NCI-H82 treated with DMSO at 0.1 percent for 48 hours (cell line): ENCODE measurements around the gene MAP7D3.

Experiments
- DNase-seq: peaks from one replicate; lab custom pipeline; 2025; ENCODE audit not compliant: unreplicated experiment; lab: John Stamatoyannopoulos, UW

The MAP7D3 gene

GRCh38 chrX:136206916-136207315, 44.3 kb downstream of the MAP7D3 start:
- no peak for DNase-seq

- no peak for DNase-seq
Observed at GRCh38 chrX:136205882-136206380, 45.3 kb downstream of the MAP7D3 start.

GRCh38 chrX:136204571-136204970, 46.6 kb downstream of the MAP7D3 start:
- no peak for DNase-seq

GRCh38 chrX:136203951-136204350, 47.2 kb downstream of the MAP7D3 start:
- DNase-seq, result no peak

GRCh38 chrX:136203438-136203837, 47.8 kb downstream of the MAP7D3 start:
- no peak for DNase-seq

- no peak for DNase-seq
Observed at GRCh38 chrX:136202889-136203288, 48.3 kb downstream of the MAP7D3 start.

- DNase-seq, result no peak
Observed at GRCh38 chrX:136201601-136202000, 49.6 kb downstream of the MAP7D3 start.

GRCh38 chrX:136200466-136200865, 50.7 kb downstream of the MAP7D3 start:
- DNase-seq, result no peak

- DNase-seq, result no peak
Observed at GRCh38 chrX:136199365-136199764, 51.8 kb downstream of the MAP7D3 start.

GRCh38 chrX:136198678-136199243, 52.4 kb downstream of the MAP7D3 start:
- no peak for DNase-seq

GRCh38 chrX:136198010-136198409, 53.2 kb downstream of the MAP7D3 start:
- no peak for DNase-seq

- peak; percentile 64 for DNase-seq
Observed at GRCh38 chrX:136196691-136197155, 54.5 kb downstream of the MAP7D3 start.

- DNase-seq, result no peak
Observed at GRCh38 chrX:136195247-136195646, 56.0 kb downstream of the MAP7D3 start.

GRCh38 chrX:136194536-136194935, 56.7 kb downstream of the MAP7D3 start:
- DNase-seq, result no peak

- DNase-seq, result no peak
Observed at GRCh38 chrX:136193771-136194170, 57.4 kb downstream of the MAP7D3 start.

- no peak for DNase-seq
Observed at GRCh38 chrX:136192839-136193414, 58.3 kb downstream of the MAP7D3 start.

- no peak for DNase-seq
Observed at GRCh38 chrX:136192135-136192534, 59.1 kb downstream of the MAP7D3 start.

- no peak for DNase-seq
Observed at GRCh38 chrX:136191171-136191570, 60.0 kb downstream of the MAP7D3 start.

GRCh38 chrX:136190038-136190713, 61.0 kb downstream of the MAP7D3 start:
- no peak for DNase-seq

GRCh38 chrX:136189222-136189621, 62.0 kb downstream of the MAP7D3 start:
- no peak for DNase-seq

- DNase-seq, result no peak
Observed at GRCh38 chrX:136186023-136186413, 65.2 kb downstream of the MAP7D3 start.

- DNase-seq, result no peak
Observed at GRCh38 chrX:136185401-136186022, 65.7 kb downstream of the MAP7D3 start.
